GM21619 (cell line): ENCODE data around the gene PHC2.

Experiments
- ATAC-seq: cut with Tn5 transposase; IDR thresholded peaks from one replicate; pipeline ENCODE4 v1.9.1; 2021; ENCODE audit not compliant: unreplicated experiment

Gene PHC2

DNA sequence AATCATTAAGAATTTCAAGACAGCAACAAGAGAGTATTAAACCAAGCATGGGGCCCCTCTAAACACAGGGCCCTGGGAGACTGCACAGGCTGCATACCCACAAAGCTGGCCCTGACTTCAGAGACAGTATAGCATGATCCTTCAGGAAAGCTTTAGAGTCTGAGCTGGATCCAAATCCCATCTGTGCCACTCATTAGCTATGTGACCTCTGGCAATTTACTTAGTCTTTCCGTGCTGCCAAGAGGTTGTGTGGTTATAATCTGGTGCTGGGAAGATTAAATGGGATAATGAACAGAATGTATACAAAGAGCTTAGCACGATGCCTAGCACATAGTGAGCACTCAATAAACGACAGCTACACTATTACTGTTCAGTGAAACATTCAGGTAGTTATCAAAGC lies 4.0 kb downstream of the PHC2 start:
- ATAC-seq, result no peak

GRCh38 chr1:33425900-33426299 lies 5.0 kb downstream of the PHC2 start:
- no peak for ATAC-seq

DNA sequence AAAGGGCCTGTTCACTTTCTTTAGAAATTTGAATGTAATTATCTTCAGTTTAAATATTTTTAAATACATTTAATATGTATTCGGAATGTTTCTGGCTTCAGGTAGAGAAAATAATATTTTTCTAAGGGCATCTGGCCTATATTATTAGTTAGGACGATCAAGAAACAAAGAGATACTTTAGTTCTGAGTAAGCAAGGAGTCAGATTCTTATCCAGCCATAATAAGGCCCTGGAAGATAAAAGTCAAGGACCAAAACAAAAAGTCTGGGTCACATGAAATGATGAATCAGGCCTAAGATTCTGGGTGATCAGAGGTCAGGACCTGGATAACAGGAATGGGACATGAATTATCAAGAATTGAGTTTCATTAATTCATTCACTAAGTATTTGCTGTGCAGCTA lies 6.3 kb downstream of the PHC2 start:
- no peak for ATAC-seq

DNA sequence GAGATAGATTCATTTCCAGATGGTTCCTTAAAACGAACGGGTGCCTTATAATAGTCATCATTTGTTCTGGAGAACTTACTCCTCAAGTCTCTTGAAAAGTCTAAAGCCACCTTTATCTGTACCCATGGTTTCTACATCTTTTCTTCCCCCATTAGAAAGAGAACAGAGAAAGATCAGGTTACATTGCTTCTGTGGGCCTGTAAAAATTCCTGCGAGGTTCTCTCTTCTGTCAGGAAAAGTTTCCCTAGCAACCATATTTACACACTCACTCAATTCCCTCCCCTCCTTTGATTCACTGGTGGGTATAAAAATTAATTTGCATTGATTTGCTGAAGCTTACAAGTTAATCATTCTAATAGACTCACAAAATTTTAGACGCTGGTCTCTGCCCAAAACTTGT lies 6.7 kb downstream of the PHC2 start:
- ATAC-seq, result no peak

DNA sequence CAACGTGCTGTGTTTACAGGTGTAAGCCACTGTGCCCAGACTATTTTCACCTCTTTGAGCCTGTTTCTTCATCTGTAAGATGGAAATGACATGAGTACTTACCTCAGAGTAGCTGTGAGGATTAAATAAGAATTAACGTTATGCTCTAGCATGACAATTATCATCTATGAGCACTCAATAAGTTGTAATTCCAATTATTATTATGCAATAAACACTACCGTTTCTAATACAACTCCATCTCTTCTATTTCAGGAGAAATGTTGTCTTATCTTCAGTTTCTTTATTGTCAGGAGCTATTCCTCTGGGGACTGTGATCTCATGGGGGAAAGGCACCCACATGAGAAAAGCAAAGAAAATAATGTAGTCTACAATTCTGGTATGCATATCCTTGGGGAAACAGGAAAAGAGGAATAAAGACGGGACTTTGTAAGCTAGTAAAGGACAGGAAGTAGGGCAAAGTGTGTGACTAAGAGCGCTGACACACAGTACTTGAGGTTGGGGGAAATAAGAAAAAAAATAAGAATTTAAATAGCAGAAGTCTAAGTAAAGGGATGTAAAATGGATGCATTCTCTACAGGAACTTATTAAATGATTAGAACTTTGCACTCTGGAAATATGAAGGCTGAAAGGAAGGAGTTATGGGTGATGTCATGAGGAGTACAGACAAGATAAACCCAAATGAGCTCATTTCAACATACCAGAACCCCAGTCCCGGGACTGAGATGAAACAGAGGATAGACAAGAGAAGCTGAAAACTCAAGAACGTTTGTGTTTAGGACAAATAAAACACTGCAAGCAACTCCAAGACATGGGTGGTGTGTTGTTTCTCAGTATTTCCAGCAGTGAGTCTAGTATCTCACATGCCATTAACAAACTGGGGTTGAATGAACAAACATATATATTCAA lies 9.8 kb downstream of the PHC2 start:
- ATAC-seq, result no peak

DNA sequence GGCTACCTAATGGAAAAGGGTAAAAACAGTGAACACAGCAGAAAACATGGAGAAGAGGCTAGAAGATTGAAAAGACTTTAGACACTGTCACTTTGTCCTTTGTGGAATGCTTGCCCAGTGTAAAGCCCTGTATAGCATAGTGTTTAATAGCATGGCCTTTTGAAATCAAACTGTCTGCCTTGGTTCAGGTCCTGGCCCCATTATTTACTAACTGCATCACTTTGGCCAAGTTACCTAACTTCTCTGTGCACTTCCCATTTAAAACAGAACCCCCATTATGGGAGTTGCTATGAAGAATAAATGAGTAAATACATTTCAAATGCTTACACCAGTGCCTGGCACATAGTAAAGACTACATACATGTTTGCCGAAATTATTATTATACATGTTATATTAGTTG lies 12.1 kb downstream of the PHC2 start:
- no peak for ATAC-seq

DNA sequence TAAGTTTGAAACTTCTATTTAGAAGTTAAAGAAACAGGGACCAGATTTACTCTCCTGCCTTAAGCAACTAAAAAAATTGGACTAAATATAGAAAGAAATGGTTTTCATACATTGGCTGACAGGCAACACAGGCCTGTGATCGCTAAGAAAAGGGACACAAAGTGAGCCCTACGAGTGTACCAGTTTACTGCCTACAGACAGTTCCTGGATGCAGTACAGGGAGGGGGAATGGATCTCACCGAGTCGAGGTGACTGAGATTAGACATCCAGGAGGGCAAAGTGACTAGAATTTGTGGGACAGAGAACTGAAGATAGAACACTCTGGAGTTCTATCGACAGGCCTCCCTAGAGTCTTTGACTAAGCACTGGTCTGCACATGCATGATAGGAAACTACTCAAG lies 16.0 kb downstream of the PHC2 start:
- no peak for ATAC-seq

GRCh38 chr1:33410091-33410701 lies 20.7 kb downstream of the PHC2 start:
- ATAC-seq, result no peak

GRCh38 chr1:33408093-33408436 lies 22.8 kb downstream of the PHC2 start:
- no peak for ATAC-seq

DNA sequence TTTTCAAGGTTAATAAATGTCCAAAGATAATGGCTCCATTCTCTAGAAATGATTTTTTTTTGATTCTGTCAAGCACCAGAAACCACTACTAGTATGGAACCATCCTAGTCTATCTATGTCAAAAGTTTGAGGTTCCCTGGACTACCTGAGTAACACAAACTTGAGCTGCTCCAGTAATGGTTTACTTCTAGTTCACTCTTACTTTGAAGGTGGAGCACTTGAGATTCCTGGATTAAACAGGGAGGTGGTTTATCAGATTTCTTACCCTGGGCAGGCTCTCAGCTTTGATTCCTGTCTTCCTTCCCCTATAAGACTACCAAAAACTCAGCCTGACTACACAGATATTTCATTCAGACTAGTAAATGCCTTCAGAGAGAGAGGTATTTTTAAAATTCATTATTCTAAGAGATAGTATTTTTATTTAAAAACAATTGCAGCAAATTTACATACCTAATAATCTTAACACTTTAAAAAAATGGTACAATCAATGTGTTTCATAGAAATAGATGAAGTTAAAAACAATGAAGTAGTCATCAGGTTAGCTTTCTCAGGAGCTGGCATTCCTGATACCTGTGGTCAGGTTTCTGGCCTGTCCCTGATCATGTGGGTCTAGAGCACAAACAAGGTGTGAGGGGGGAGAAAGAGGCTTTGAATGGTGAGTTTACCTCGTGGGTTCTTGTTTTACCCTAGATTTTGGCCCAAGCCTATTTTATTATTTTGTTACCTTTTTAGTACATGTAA lies 23.4 kb downstream of the PHC2 start:
- no peak for ATAC-seq

DNA sequence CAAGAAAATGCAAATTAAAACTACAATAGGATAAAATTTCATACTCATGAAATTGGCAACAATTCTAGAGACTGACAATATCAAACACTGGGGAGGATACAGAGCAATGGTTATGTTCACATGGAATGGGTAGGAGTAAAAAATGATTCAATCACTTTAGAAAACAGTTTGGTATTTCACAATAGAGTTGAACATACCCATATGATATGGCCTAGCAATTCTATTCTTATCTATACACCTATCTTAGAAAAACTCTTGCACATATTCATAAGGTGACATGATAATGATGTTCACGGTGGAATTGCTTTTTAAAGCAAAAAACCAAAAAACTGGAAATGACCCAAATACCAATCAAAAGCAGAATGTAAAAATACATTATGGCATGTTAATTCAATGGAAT lies 28.7 kb downstream of the PHC2 start:
- ATAC-seq, result no peak

- ATAC-seq, result no peak
Measured at GRCh38 chr1:33401471-33401870, 29.4 kb downstream of the PHC2 start.

DNA sequence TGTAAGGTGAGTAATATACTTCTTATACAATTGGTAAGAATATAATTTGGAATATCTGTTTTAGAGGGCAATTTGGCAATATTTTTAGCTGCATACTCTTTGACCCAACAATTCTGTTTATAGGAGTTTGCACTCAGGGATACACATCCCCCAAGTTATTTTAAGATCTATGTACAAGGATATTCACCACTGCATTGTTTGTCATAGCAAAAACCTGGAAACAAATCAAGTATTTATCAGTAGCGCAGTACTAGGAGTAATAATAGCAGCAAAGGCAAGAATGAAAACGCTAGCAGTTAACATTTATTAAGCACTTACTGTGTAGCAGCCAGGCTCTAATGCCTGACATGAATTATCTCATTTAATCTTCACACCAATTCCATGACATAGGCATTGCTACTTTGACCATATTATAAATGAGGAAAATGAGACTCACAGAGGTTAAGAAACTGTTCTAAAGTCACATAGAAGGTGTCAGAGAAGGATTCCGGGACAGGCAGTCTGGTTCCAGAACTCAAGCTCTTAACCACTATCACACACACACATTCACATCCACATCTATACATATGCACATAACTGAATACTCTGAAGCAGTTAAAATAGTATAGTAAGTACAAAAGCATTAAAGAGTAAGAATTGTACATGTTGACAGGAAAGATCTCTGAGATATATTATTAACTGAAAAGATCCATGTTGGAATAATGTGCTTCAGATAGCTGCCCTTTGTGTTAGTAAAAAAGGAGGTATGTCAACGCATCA lies 30.6 kb downstream of the PHC2 start:
- ATAC-seq, result no peak

DNA sequence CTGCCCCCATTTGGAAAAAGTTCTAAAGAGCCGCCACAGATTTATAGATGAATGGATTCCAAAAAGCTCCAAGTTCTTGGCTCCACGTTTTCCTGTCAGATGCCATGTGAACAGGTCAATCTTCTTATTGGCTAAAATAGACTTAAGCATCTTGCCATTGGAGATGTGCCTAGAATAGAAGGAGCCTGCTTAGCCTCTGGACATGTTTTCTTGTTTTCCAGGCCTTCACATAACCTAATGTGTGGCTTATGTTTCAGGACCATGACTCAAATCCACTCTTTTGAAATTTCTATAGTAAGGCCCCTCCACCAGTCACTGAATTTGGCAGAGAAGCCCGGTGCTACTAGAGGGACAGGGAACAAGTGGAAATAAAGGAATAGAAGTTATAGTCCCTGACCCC lies 31.5 kb downstream of the PHC2 start:
- ATAC-seq, result no peak

- no peak for ATAC-seq
Measured at GRCh38 chr1:33397994-33398393, 32.9 kb downstream of the PHC2 start.

DNA sequence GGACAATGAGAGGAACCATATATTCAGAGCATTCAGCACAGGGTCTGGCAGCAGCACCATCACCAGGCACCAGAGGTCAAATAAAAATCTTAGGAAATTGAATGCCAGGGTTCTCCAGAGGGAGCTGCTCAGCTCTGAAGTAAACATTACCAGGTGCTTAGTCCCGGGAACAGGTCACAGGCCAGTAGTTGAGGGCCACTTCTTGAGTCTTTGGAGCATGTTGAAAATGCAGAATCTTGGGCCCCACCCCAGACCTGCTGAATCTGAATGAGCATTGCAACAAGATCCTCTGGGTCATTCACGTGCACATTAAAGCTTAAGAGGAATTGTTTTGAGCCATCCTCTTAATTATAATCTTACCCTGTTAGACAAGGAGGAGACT lies 33.8 kb downstream of the PHC2 start:
- ATAC-seq, result no peak

DNA sequence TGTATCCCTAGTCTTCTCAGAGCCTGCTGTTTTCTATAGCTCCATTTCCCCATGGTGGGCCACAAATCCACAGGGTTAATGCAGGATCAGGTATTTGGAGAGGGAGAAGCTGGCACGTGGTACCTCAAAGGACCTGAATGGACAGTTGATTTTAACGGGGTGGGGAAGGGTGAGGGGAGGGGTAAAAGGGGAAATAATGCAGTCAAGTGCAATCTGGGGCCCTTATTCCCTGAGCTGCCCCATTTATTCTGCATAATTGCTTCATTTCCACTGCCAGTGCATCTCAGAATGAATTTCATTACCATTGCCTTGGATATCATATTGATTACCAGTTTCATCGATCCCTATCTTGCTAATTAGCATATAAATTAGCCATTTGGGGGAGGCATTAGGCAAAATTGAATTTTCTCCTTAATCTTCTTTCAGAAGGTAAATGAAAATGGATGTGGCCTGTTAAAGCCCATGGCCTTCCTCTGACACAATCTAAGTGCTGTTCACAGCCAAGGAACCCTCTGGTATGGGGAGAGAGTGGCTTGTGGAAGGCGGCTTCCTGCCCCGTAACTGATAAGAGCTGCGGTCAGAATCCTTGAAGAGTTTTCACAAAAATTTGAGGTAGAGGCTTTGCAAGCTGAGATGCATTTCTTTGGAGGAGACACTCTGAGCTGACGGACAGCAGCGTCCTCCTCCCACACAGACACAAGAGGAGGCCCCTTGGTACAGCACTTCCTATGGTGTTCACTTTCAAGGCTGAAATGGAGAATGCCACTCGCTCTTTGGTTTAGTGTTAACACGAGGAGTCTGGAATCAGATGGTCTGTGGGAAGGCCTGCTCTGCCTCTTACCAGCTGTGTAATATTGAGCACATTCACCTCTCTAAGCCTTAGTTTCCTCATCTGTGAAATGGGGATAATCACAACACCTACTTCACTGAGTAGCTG lies 34.4 kb downstream of the PHC2 start:
- ATAC-seq, result no peak

GRCh38 chr1:33394770-33395169 lies 36.1 kb downstream of the PHC2 start:
- ATAC-seq, result no peak

DNA sequence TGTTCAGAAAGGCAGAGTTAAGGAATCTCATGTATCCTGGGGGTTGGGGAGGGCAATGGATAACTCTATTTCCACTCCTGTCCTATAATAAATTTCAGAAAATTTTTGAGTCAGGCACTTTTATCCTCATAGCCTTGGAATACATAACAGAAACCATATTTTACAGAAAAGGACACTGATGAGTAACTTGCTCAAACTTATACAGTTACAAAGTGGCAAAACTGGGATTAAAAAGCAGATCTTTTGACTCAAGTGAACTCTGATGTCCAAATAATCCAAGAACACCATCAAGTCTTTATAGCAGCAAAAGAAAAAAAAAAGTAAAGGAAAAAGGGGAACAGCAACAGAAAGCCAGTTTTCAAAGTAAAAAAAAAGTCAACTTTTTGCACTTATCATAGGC lies 36.9 kb downstream of the PHC2 start:
- no peak for ATAC-seq

DNA sequence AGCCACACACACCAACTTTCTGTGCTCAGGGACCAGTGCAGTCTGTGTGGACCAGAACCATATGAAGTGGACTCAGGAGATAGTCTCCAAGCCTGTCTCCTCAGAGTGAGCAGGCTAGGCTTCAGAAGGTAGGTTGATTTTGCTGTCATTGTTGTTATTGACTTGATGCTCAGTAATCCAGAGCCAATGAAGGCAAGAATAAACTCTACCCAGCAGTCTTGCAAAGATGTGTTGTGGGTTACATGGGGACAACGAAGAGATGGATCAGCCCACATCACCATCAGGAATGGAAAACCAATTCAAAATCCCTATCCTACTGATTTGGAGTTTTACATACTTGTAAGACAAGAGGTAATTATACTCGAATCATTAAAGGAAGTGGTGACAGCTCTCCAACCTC lies 37.4 kb downstream of the PHC2 start:
- no peak for ATAC-seq
